ENCODE results near the gene ZNF672.

The ZNF672 gene

DNA sequence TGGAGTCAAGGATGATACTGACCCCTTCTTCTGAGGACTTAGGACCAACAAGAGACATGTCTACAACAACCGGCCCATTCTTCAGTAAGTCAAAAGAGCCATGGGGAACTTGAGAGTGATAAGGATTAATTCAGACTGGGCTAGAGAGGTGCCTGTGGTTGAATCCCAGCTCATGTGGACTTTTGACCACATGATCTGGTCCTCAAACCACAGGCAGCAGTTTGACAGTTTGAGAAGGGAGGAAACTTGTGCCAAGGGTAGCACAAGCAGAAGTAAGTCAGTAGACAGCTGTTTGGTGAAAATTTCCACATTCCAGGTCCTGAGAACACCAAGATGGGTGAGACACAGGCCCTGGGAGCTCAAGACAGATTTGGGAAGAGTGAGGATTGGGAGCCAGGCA lies 32.1 kb upstream of the ZNF672 start:
- H3K4me3 ChIP-seq (ENCODE audit: low read depth, low read length) = no peak overlapping the region
- H3K27ac ChIP-seq = no peak overlapping the region
- H3K36me3 ChIP-seq (replicated peaks) = no peaks in the 10 kb centered on the region
- TF ChIP-seq, protein P1, sequence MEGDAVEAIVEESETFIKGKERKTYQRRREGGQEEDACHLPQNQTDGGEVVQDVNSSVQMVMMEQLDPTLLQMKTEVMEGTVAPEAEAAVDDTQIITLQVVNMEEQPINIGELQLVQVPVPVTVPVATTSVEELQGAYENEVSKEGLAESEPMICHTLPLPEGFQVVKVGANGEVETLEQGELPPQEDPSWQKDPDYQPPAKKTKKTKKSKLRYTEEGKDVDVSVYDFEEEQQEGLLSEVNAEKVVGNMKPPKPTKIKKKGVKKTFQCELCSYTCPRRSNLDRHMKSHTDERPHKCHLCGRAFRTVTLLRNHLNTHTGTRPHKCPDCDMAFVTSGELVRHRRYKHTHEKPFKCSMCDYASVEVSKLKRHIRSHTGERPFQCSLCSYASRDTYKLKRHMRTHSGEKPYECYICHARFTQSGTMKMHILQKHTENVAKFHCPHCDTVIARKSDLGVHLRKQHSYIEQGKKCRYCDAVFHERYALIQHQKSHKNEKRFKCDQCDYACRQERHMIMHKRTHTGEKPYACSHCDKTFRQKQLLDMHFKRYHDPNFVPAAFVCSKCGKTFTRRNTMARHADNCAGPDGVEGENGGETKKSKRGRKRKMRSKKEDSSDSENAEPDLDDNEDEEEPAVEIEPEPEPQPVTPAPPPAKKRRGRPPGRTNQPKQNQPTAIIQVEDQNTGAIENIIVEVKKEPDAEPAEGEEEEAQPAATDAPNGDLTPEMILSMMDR (IDR thresholded peaks at IDR 0.05; ENCODE audit: low read depth, low read length, missing control alignments) = no peak
- no peak for DNase-seq
- in situ Hi-C loops (cut with HindIII; ENCODE audit: low pct_ligation_motif_present, low sequenced_read_pairs) = no loop called here
- no peaks in the 10 kb centered on the region for H3K27me3 ChIP-seq (replicated peaks)

DNA sequence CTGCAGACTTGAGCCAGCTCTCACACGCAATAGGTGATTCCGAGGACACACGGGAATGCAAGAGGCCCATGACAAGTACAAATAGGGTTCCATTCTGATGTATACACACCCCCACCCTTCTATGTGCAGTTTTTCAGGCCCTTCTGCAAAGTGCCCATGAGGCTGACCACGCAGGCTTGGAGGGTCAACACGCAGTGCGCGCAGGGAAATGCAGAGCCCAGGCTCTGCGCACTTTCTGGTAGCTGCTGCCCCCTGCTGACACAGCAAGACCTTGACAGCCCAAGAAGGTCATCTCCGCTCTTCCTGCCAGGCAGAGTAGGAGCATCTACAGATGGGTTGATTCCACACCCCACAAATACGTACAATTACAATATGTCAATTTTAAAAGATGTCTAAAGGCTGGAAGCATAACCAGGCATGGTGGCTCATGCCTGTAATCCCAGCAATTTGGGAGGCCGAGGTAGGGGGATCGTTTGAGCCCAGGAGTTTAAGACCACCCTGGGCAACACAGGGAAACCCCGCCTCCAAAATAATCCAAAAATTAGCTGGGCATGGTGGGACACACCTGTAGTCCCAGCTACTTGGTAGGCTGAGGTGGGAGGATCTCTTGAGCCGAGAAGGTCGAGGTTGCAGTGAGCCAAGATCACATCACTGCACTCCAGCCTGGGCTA lies 30.8 kb upstream of the ZNF672 start:
- Histone ChIP-seq H3K4me3 (ENCODE audit: low read depth, low read length) (no peak overlapping the region), H3K27ac (no peak overlapping the region), H3K36me3 (replicated peaks) (peaks cover 4% of the 10 kb centered on the region), H3K27me3 (replicated peaks) (no peaks in the 10 kb centered on the region)
- in situ Hi-C loops (cut with HindIII; ENCODE audit: low pct_ligation_motif_present, low sequenced_read_pairs) = no loop called here
- no peak for DNase-seq
- TF ChIP-seq, protein P1 (IDR thresholded peaks at IDR 0.05; ENCODE audit: low read depth, low read length, missing control alignments) = peak; percentile 80

DNA sequence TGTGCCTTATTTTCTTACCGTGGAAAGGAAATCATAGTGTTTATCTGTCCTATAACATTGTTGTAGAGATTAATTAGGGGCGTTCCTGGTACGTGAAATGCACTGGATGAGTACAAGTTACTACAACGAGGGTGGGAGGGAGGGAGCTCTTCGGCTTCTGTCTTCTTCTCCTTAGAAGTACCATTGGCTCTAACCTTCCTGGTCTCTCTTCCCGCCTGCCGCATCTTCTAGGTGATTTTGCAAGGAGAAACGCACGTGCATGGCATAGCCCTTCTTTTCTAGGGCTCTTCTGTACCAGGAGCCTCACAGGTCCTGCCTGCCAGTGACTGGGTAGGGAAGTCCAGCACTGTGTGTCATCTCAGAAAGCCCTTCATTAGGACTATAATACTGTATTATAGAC lies 29.1 kb upstream of the ZNF672 start:
- DNase-seq = no peak
- Histone ChIP-seq H3K27ac (no peak overlapping the region), H3K36me3 (replicated peaks) (peaks cover 19% of the 10 kb centered on the region), H3K4me3 (ENCODE audit: low read depth, low read length) (no peak overlapping the region), H3K27me3 (replicated peaks) (no peaks in the 10 kb centered on the region)
- in situ Hi-C loops (cut with HindIII; ENCODE audit: low pct_ligation_motif_present, low sequenced_read_pairs) = no loop called here
- TF ChIP-seq, protein P1 (IDR thresholded peaks at IDR 0.05; ENCODE audit: low read depth, low read length, missing control alignments) = no peak

DNA sequence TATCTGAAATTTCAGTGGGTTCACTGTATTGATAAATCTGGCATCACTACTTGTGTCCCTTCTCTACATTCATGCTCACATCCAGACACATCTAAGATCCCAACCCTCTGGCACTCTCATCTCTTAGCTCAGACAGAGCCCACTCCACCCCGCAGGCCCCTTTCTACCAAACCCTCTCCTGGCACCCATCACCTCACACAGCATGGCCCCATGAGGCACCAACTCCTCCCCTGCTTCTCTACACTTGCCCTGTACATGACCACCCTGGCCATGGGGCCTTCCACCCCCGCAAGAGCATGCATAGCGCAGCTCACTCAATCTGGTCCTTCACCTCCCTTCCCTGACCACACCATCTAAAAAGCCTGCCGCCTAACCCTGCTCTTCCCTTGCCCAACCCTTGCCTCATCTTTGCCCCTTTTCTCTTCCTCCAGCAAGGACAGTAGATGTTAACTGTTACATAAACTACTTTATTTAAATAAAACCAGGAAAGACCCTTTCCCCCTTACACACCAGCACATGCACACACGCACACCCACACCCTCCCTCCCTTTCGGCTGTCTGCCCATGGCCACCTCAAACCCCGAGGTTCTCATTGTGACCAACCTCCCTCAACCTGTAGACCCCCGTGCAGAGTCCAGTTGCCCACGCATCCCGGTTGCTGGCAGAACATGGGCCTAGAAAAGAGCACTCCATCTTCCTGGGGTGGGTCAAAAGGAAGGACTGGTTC lies 27.9 kb upstream of the ZNF672 start:
- in situ Hi-C loops (cut with HindIII; ENCODE audit: low pct_ligation_motif_present, low sequenced_read_pairs) = no loop called here
- Histone ChIP-seq H3K27me3 (replicated peaks) (no peaks in the 10 kb centered on the region), H3K36me3 (replicated peaks) (peaks cover 32% of the 10 kb centered on the region), H3K4me3 (ENCODE audit: low read depth, low read length) (no peak overlapping the region), H3K27ac (no peak overlapping the region)
- DNase-seq = no peak
- TF ChIP-seq, protein P1 (IDR thresholded peaks at IDR 0.05; ENCODE audit: low read depth, low read length, missing control alignments) = no peak

DNA sequence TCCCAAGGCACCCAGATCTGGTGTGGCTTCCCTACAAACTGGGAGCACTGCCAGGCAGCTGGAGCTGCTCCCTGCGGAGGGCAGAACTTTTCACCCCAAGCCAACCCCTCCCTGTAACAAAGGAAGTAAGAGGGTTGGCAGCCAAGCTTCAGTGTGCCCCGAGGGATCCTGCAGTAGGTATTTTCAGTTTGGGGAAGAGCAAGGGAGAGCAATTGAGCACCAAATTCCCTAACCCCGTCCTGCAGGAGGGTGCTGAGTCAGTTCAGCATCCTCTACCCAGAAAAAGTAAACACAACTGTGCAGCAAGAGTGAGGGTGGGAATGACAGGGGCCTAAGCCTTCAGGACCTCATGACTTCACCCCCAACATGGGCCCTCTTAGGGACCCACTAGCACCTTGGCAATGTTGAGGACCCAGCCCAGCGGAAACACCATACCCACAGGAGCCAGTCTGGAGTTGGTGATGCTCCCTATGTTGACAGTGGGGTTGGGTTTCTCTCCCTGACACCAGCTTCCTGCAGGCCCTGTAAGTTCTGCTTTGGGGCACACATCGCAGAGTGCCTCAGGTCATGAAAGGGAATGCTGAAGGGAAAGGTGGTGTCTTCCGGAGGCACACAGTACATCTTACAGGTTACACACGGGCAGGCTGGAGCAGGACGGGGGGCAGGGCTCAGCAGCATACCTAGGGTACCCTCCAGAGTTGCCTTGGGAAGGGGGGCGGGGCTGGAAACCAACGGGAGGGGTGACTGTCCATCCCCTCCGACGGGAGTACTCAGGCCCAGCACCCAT lies 27.1 kb upstream of the ZNF672 start:
- Histone ChIP-seq H3K4me3 (ENCODE audit: low read depth, low read length) (no peak overlapping the region), H3K27me3 (replicated peaks) (no peaks in the 10 kb centered on the region), H3K27ac (no peak overlapping the region), H3K36me3 (replicated peaks) (peaks cover 40% of the 10 kb centered on the region)
- no peak for DNase-seq
- TF ChIP-seq, protein P1 (IDR thresholded peaks at IDR 0.05; ENCODE audit: low read depth, low read length, missing control alignments) = no peak
- in situ Hi-C loops (cut with HindIII; ENCODE audit: low pct_ligation_motif_present, low sequenced_read_pairs) = no loop called here

Measured in brain microvascular endothelial cell (primary cell).